NCI-H526 treated with DMSO at 0.1 percent for 48 hours (cell line): ENCODE measurements around the gene MSANTD1.

Experiments used
- DNase-seq: peaks from one replicate; lab custom pipeline; 2025; lab: John Stamatoyannopoulos, UW

The MSANTD1 gene

DNA sequence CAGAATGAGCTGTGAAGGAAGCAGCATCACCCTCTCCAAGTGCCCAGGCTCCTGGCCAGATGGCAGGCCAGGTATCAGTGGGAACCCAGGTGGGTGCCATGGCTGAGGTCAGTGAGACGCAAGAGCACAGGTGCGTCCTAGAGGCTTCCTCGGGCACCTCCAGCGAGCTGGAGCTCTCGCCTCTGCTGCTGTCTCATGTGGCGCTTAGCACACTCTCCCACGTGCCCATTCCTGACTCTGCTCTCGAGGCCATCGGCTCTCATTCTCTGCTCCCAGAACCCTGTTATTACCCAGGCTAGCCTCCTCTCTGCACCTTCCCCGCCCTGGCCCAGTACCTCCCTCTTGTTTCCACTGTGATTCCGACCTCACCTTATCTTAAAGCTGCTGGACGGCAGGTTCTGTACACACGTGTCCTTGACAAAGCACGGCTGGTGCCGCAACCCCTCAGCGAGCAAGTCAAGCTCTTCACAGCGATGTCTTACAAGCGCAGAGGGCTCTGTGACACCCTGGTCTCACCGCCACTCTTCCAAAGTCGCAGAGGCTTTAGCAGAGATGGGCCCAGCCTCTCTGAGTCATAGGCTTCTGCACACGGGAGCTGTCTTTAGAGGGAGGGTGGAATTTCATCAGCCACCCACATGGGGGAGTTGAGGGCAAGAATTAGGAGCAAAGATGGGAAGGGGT is 15.4 kb upstream of the MSANTD1 start:
- no peak for DNase-seq

DNA sequence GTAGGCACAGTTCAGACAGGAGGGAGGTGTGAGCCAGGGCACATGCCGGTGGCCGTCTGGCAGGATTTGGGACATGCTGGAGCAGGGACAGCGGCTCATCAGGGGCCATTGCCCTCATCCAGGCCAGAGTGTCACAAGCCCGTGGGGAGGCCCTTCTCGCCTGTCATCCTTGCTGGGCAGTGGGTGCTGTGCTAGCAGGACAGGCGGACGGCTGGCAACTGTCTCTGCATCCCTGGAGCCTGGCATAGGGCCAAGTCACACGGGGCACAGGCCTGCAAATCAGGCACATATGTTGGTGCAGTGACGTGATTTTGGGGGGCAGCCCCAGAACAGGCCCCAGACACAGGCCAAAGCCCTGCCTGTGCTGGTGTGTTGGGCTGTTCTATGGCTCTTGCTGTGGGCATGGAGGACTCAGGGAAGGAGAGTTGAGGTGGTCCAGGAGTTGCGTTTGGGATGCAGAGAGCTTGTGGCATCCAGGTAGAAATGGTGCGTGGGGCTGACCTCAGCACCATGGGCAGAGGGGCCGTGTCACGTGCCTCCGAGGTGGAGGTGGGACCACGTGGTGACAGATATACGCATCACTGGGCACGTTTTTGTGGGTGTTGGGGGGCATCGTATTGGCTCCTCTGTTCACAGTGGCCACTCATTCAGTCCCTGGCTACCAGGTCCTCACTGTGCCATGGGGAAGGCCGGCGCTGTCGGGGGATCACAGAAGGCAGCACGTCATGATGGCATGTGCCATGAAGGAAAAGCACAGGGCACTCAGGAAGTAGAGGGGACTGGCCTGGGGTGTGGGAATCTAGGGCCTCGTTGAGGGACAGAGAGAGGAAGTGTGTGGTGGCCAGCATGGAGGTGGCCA is 14.6 kb upstream of the MSANTD1 start:
- no peak for DNase-seq

DNA sequence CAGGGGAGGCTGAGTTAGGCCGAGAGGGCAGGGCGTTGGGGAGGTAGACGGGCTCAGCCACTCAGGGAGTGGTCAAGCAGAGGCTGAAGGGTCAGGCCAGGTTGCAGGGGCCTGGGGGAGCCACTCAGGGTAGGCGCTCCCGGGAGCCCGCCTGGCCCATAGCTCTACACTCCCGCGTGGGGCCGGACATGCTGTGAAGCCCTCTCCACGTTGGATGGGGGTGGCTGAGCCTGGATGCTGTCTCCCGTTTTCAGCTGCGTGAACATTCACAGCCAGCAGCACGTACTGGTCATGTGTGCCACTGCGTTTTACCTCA is 14.0 kb upstream of the MSANTD1 start:
- no peak for DNase-seq

DNA sequence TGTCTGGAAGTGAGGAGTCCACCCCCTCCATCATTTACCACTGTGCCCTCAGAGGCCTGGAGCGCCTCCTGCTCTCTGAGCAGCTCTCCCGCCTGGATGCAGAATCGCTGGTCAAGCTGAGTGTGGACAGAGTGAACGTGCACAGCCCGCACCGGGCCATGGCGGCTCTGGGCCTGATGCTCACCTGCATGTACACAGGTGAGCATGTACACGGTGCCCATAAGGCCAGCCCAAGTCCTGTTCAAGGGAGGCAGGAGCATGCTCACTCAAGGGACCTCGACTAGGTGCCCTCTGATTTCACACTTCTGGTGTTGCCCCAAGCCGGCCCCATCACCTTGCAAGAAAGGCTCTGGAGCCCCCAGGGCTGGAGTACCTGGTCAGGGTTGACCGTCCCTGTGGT is 13.4 kb upstream of the MSANTD1 start:
- DNase-seq, result no peak

DNA sequence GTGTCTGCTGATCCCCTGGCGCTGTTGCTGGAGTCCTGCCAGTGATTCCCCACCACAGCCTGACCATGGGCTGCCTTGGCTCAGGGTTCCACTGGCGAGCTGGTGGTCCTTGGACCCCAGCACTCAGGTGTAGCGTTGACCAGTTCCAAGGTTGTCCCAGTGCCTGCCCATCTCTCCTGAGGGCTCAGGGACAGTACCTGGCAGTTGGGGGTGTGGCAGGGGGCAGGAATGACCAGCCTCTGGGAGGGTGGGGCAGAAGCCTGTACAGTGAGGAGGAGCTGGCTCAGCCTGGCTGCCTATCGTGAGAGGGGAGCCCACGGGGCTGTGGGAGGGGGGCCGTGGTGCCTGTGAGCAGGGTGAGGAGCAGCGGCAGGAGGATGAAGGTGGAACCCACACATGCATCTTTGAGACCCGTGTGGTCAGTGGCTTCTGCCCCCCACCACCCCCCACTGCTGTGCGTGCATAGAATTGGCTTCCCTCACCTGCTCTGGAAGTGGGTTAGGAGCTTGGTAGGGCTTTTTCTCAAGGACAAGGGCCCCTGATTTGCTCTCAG is 12.6 kb upstream of the MSANTD1 start:
- DNase-seq, result no peak

DNA sequence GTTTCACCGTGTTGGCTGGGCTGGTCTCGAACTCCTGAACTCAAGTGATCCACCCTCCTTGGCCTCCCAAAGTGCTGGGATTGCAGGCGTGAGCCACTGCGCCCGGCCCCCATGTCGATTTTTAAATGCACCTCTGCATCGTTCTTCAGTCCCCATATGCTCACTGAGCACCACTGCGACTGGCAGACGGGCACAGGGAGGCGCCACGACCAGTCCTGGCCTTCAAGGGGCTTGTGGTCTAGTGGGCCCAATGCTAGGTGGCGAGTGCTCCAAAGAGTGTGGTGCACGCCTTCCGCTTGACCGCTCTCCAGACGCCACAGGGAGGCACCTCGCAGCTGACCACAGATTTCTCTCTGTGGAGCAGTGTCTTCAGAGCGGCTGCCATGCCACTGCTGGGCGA is 11.7 kb upstream of the MSANTD1 start:
- DNase-seq, result no peak

DNA sequence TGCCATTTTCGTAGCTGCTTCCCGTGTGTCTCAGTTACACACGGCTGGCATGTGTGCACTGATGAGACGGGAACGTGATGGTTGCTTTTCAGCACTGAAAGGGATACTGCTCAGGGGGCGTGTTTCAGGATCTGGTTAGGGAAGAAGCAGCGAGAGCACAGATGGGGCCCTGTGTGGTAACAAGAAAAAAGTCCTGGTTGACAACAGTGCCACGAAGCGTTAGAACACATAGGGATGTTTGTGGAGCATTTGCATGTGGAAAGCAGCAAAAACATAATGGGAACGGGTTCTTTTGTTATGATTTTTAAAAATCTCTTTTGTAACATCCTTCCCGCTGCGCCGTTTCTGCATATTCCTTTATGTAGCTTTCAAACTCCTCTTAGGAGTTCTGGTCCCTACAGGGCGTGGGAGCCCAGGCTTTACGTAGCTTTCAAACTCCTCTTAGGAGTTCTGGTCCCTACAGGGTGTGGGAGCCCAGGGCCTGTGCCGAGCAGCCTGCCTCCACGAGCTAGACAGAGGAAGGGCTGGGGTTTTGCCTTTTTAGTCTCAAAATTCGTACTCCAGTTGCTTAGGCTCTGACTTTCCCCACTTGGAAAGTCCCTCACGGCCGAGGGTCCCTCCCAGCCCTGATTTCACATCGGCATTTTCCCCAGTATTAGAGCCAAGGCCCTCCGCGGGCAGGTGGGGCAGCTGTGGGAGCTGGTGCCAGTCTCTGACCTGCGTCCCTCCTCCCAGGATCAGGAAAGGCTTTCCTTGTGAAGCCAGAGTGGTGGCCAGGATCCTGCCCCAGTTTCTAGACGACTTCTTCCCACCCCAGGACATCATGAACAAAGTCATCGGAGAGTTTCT is 11.0 kb upstream of the MSANTD1 start:
- DNase-seq, result no peak

DNA sequence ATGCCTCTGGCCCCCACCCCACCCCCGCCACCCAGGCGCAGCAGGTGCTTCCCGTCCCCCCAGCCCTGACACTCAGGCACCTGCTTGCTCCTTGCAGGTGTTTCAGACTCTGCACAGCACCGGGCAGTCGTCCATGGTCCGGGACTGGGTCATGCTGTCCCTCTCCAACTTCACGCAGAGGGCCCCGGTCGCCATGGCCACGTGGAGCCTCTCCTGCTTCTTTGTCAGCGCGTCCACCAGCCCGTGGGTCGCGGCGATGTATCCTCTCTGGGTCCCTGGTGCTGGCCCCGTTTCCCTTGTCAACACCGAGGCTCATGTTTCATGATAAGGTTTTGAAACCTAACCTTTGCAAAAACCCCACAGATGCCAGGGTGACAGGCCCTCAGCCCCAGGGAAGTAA is 10.2 kb upstream of the MSANTD1 start:
- no peak for DNase-seq

DNA sequence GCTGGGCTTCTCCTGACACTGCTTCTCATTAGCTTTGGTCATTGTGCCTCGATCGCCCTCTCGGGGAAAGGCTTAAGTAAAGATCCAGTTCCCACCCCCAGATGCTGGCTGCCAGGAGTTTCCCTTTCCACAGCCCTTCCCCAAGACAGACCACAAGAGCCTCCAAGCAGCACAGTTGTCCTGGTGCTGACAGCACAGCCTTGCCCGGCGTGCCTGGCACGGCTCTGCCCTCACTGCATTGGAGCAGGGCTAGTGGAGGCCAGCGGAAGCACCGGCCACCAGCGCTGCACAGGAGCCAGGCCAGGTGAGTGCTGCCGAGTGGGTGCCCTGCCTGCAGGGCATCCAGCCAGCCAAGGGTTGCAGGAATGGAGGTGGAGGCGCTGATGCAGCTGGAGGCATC is 9.7 kb upstream of the MSANTD1 start:
- no peak for DNase-seq

DNA sequence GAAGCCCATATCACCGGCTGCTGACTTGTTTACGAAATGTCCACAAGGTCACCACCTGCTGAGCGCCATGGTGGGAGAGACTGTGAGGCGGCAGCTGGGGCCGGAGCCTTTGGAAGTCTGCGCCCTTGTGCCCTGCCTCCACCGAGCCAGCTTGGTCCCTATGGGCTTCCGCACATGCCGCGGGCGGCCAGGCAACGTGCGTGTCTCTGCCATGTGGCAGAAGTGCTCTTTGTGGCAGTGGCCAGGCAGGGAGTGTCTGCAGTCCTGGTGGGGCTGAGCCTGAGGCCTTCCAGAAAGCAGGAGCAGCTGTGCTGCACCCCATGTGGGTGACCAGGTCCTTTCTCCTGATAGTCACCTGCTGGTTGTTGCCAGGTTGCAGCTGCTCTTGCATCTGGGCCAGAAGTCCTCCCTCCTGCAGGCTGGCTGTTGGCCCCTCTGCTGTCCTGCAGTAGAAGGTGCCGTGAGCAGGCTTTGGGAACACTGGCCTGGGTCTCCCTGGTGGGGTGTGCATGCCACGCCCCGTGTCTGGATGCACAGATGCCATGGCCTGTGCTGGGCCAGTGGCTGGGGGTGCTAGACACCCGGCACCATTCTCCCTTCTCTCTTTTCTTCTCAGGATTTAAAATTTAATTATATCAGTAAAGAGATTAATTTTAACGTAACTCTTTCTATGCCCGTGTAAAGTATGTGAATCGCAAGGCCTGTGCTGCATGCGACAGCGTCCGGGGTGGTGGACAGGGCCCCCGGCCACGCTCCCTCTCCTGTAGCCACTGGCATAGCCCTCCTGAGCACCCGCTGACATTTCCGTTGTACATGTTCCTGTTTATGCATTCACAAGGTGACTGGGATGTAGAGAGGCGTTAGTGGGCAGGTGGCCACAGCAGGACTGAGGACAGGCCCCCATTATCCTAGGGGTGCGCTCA is 8.7 kb upstream of the MSANTD1 start:
- DNase-seq, result no peak

DNA sequence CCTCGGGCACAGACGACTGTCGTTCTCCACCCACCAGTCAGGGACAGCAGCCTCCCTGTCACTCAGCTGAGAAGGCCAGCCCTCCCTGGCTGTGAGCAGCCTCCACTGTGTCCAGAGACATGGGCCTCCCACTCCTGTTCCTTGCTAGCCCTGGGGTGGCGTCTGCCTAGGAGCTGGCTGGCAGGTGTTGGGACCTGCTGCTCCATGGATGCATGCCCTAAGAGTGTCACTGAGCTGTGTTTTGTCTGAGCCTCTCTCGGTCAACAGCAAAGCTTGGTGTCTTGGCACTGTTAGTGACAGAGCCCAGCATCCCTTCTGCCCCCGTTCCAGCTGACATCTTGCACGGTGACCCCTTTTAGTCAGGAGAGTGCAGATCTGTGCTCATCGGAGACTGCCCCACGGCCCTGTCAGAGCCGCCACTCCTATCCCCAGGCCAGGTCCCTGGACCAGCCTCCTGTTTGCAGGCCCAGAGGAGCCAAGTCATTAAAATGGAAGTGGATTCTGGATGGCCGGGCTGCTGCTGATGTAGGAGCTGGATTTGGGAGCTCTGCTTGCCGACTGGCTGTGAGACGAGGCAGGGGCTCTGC is 7.9 kb upstream of the MSANTD1 start:
- no peak for DNase-seq

DNA sequence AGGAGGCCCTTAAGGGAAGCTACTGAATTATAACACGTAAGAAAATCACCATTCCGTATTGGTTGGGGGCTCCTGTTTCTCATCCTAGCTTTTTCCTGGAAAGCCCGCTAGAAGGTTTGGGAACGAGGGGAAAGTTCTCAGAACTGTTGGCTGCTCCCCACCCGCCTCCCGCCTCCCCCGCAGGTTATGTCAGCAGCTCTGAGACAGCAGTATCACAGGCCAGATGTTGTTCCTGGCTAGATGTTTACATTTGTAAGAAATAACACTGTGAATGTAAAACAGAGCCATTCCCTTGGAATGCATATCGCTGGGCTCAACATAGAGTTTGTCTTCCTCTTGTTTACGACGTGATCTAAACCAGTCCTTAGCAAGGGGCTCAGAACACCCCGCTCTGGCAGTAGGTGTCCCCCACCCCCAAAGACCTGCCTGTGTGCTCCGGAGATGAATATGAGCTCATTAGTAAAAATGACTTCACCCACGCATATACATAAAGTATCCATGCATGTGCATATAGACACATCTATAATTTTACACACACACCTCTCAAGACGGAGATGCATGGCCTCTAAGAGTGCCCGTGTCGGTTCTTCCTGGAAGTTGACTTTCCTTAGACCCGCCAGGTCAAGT is 6.9 kb upstream of the MSANTD1 start:
- DNase-seq, result no peak

DNA sequence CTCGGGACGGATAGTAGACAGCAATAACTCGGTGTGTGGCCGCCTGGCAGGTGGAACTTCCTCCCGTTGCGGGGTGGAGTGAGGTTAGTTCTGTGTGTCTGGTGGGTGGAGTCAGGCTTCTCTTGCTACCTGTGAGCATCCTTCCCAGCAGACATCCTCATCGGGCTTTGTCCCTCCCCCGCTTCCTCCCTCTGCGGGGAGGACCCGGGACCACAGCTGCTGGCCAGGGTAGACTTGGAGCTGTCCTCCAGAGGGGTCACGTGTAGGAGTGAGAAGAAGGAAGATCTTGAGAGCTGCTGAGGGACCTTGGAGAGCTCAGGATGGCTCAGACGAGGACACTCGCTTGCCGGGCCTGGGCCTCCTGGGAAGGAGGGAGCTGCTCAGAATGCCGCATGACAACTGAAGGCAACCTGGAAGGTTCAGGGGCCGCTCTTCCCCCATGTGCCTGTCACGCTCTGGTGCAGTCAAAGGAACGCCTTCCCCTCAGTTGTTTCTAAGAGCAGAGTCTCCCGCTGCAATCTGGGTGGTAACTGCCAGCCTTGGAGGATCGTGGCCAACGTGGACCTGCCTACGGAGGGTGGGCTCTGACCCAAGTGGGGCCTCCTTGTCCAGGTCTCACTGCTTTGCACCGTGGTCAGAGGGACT is 5.7 kb upstream of the MSANTD1 start:
- peak; percentile 53 for DNase-seq

DNA sequence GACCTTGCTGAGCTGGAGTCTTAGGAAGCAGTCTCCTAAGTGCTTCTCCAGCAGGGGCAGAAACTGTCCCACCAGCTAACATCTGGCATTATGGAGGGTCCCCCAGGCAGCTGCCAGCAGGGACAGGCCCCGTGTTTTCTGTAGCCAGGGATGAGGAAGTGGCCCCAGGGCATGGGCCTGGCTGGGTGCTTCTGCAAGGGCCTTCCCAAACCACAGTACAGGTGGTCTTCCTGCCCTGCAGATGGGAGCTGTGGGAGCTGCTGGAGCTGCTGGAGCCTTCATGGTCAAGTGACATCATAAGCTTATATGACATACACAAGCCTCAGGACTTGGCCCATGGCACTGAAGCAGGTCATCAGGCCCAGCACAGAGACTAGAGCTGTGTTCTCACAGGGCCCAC is 5.0 kb upstream of the MSANTD1 start:
- no peak for DNase-seq

DNA sequence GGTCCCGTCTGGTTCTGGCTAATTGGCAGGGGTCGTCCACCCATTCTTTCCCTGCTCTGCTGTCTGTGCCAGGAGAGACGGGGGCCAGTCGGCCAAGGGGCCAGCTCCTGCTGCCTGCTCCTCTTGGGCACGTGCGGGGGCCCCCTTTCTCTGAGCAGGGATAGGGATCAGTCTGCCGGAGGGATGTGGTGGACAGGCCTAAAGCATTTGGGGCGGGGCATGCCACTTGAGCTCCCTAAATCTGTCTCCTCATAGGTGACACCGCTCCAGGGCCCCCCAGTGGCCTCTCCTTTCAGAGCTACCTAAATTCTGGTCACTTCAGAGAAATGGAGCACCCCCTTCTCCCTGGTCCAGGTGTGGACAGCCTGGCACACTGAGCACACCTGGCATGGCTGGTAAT is 4.2 kb upstream of the MSANTD1 start:
- DNase-seq, result no peak

DNA sequence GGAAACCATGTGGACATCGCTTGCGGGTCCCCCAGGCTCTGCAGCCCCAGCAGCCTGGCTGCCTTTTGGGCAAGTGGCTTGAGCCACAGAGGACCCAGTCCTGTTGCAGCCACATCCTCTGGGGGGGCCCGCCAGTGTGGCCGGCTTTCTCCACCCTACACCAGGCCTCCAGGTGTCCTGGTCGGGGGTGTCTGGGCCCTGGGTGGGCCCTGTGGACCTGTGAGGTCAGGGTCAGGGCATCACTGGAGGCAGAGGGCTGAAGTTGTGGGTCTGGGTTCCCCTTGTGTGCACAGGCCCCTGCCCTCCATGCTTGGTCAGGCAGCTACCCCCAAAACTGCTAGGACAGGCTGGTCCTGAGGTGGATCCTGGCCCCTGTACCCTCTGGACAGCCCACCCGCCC is 3.3 kb upstream of the MSANTD1 start:
- no peak for DNase-seq

DNA sequence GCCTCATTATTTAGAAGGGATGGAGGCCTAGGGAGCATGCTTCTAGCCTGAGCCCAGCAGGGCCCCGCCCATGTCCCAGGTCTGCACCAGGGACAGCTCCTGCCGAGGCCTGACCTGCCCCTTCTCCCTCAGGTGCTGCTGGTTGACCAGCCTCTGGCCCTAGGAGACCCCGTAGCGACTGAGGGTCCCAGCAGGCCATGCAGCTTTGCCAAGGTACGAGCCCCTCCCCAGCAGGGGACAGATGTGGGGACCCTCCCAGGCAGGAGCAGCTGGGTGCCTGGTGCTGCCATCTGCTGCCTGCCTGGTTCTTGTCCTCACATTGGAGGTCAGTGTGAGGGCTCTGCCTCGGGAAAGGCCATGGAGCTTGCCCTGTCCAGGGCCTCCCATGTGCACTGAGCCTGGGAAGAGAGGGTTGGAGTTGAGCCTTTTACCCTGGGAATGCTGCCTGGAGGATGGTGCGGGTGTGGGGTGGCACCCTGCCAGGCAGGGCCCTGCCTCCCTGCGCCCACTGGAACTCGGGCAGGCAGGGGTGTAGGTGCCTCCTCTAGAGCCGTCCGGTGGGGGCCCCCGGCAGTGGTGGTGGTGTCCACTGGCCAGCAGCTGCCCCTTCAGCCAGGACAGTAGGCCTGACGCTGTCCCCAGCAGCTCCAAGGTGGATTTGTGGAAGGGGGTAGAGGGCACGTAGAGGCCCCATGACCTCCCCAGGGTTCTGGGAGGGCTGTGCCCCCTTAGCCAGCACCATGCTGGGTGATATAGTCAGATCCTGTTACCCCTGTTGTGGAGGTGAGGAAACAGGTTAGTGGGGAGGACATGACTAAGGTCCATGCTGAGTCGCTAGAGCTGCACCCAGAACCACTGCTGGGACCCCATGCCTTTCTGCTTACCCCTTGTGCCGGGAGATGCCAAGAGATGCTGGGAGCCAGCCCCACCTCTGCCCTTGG is 2.2 kb upstream of the MSANTD1 start:
- DNase-seq, result no peak

DNA sequence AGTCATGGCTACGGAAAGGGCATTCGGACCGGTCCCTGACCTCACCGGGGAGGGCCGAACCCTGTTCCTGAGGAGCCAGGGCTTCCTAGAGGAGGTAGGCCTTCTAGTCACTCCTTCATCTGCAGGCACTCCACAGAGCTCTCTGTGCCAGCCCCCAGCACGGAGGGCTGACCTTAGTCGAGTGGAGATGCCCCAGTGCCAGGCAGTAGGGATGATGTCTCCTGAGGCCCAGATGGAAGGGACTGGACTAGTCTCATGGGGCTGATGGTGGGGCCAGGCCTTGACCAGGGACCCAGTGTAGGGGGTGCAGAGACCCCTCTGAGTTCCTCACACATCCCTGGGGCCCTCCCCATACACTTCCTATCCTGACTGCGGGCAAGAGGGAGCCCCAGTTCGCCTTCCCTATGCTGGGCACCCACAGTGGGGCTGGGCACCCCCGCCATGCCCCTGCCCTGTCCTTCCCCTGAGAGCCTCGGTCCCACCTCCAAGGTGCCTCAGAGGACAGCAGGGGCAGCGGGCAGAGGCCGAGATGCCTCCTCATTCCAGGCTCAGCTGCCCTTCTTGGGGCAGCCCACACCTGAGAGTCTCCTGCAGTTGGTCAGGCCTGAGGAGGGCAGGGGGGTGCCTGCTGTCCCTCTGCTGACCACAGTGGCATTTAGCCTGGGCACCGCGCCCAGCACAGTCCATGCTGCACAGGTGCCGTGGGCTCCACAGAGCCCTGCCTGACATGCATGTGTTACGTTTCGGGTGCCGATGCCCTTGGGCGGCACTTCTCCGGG is 1.4 kb upstream of the MSANTD1 start:
- DNase-seq, result no peak
